ENCODE results near the gene TMEM179.

TMEM179 gene

GRCh38 chr14:104593241-104593701 is 11.3 kb downstream of the TMEM179 start:
- ATAC-seq = no peak
- TF ChIP-seq ZFP3 (CRISPR knock-in tag; IDR thresholded peaks at IDR 0.05) (no peak), ZFP30 (CRISPR knock-in tag; IDR thresholded peaks at IDR 0.05) (no peak), ESRRG (CRISPR knock-in tag; IDR thresholded peaks at IDR 0.05) (no peak), TOX (CRISPR knock-in tag; IDR thresholded peaks at IDR 0.05; ENCODE audit: borderline replicate concordance) (no peak), ARNTL (CRISPR knock-in tag; IDR thresholded peaks at IDR 0.05; ENCODE audit: borderline replicate concordance, low read depth) (no peak), ZNF70 (CRISPR knock-in tag; IDR thresholded peaks at IDR 0.05) (no peak), TCF4 (CRISPR knock-in tag; IDR thresholded peaks at IDR 0.05; ENCODE audit: borderline replicate concordance) (no peak), GLIS3 (CRISPR knock-in tag; IDR thresholded peaks at IDR 0.05) (no peak)
- TF ChIP-seq, protein P1, sequence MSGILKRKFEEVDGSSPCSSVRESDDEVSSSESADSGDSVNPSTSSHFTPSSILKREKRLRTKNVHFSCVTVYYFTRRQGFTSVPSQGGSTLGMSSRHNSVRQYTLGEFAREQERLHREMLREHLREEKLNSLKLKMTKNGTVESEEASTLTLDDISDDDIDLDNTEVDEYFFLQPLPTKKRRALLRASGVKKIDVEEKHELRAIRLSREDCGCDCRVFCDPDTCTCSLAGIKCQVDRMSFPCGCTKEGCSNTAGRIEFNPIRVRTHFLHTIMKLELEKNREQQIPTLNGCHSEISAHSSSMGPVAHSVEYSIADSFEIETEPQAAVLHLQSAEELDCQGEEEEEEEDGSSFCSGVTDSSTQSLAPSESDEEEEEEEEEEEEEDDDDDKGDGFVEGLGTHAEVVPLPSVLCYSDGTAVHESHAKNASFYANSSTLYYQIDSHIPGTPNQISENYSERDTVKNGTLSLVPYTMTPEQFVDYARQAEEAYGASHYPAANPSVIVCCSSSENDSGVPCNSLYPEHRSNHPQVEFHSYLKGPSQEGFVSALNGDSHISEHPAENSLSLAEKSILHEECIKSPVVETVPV (CRISPR knock-in tag; IDR thresholded peaks at IDR 0.05) = no peak
- TF ChIP-seq, protein P2, sequence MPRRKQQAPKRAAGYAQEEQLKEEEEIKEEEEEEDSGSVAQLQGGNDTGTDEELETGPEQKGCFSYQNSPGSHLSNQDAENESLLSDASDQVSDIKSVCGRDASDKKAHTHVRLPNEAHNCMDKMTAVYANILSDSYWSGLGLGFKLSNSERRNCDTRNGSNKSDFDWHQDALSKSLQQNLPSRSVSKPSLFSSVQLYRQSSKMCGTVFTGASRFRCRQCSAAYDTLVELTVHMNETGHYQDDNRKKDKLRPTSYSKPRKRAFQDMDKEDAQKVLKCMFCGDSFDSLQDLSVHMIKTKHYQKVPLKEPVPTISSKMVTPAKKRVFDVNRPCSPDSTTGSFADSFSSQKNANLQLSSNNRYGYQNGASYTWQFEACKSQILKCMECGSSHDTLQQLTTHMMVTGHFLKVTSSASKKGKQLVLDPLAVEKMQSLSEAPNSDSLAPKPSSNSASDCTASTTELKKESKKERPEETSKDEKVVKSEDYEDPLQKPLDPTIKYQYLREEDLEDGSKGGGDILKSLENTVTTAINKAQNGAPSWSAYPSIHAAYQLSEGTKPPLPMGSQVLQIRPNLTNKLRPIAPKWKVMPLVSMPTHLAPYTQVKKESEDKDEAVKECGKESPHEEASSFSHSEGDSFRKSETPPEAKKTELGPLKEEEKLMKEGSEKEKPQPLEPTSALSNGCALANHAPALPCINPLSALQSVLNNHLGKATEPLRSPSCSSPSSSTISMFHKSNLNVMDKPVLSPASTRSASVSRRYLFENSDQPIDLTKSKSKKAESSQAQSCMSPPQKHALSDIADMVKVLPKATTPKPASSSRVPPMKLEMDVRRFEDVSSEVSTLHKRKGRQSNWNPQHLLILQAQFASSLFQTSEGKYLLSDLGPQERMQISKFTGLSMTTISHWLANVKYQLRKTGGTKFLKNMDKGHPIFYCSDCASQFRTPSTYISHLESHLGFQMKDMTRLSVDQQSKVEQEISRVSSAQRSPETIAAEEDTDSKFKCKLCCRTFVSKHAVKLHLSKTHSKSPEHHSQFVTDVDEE (CRISPR knock-in tag; IDR thresholded peaks at IDR 0.05) = no peak
- TF ChIP-seq, protein P3, sequence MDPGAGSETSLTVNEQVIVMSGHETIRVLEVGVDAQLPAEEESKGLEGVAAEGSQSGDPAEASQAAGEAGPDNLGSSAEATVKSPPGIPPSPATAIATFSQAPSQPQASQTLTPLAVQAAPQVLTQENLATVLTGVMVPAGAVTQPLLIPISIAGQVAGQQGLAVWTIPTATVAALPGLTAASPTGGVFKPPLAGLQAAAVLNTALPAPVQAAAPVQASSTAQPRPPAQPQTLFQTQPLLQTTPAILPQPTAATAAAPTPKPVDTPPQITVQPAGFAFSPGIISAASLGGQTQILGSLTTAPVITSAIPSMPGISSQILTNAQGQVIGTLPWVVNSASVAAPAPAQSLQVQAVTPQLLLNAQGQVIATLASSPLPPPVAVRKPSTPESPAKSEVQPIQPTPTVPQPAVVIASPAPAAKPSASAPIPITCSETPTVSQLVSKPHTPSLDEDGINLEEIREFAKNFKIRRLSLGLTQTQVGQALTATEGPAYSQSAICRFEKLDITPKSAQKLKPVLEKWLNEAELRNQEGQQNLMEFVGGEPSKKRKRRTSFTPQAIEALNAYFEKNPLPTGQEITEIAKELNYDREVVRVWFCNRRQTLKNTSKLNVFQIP (CRISPR knock-in tag; IDR thresholded peaks at IDR 0.05; ENCODE audit: borderline replicate concordance, low read depth) = no peak

- no peak for ATAC-seq
Measured at GRCh38 chr14:104592785-104593184, 11.8 kb downstream of the TMEM179 start.

GRCh38 chr14:104592292-104592672 is 12.3 kb downstream of the TMEM179 start:
- no peak for ATAC-seq
- TF ChIP-seq GLIS3 (CRISPR knock-in tag; IDR thresholded peaks at IDR 0.05) = no peak
- no peak for TF ChIP-seq PPARA (CRISPR knock-in tag; IDR thresholded peaks at IDR 0.05; ENCODE audit: borderline replicate concordance)
- TF ChIP-seq, protein P2 (CRISPR knock-in tag; IDR thresholded peaks at IDR 0.05) = no peak
- no peak for TF ChIP-seq OSR1 (CRISPR knock-in tag; IDR thresholded peaks at IDR 0.05)
- TF ChIP-seq, protein P3 (CRISPR knock-in tag; IDR thresholded peaks at IDR 0.05; ENCODE audit: borderline replicate concordance, low read depth) = no peak
- TF ChIP-seq SNAI2 (CRISPR knock-in tag; IDR thresholded peaks at IDR 0.05) = no peak
- no peak for TF ChIP-seq ZFP30 (CRISPR knock-in tag; IDR thresholded peaks at IDR 0.05)
- TF ChIP-seq ZNF565 (CRISPR knock-in tag; conservative IDR thresholded peaks at IDR 0.05; ENCODE audit: low read depth) = no peak
- TF ChIP-seq ZC3H10 (CRISPR knock-in tag; IDR thresholded peaks at IDR 0.05) = no peak
- TF ChIP-seq, protein P4, sequence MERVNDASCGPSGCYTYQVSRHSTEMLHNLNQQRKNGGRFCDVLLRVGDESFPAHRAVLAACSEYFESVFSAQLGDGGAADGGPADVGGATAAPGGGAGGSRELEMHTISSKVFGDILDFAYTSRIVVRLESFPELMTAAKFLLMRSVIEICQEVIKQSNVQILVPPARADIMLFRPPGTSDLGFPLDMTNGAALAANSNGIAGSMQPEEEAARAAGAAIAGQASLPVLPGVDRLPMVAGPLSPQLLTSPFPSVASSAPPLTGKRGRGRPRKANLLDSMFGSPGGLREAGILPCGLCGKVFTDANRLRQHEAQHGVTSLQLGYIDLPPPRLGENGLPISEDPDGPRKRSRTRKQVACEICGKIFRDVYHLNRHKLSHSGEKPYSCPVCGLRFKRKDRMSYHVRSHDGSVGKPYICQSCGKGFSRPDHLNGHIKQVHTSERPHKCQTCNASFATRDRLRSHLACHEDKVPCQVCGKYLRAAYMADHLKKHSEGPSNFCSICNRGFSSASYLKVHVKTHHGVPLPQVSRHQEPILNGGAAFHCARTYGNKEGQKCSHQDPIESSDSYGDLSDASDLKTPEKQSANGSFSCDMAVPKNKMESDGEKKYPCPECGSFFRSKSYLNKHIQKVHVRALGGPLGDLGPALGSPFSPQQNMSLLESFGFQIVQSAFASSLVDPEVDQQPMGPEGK (CRISPR knock-in tag; IDR thresholded peaks at IDR 0.05; ENCODE audit: borderline replicate concordance) = no peak
- no peak for TF ChIP-seq ZNF70 (CRISPR knock-in tag; IDR thresholded peaks at IDR 0.05)
- TF ChIP-seq CSDC2 (CRISPR knock-in tag; IDR thresholded peaks at IDR 0.05) = no peak
- no peak for TF ChIP-seq ESRRG (CRISPR knock-in tag; IDR thresholded peaks at IDR 0.05)

More at GRCh38 chr14:104592785-104593184, 11.8 kb downstream of the TMEM179 start:
- TF ChIP-seq TCF4 (CRISPR knock-in tag; IDR thresholded peaks at IDR 0.05; ENCODE audit: borderline replicate concordance) (no peak), ISL1 (CRISPR knock-in tag; IDR thresholded peaks at IDR 0.05) (no peak), ARNTL (CRISPR knock-in tag; IDR thresholded peaks at IDR 0.05; ENCODE audit: borderline replicate concordance, low read depth) (no peak), PPARA (CRISPR knock-in tag; IDR thresholded peaks at IDR 0.05; ENCODE audit: borderline replicate concordance) (no peak), GLIS3 (CRISPR knock-in tag; IDR thresholded peaks at IDR 0.05) (no peak), RARB (CRISPR knock-in tag; IDR thresholded peaks at IDR 0.05) (no peak), ZNF8 (CRISPR knock-in tag; IDR thresholded peaks at IDR 0.05) (no peak), OSR1 (CRISPR knock-in tag; IDR thresholded peaks at IDR 0.05) (no peak)
- TF ChIP-seq, protein P2 (CRISPR knock-in tag; IDR thresholded peaks at IDR 0.05) = no peak

Data from SK-N-SH treated with all-trans-retinoic acid at 6 μM for 48 hours (cell line).